GM23248 (cell line): ENCODE data around the gene CTNNA2. TPM values are rescaled to one million over a fixed set of nuclear protein-coding genes. Genes with fewer than 3 reads are reported as not detected.

Source experiments
- DNase-seq: peaks from one replicate; pipeline ENCODE4 v3.0.0-alpha.2; 2015
- H2AFZ ChIP-seq: fragments of 200-600 bp; sonication (generic); 2 replicates; pipeline ENCODE4 v1.6.1; 2016; ENCODE audit warnings: antibody characterized with exemption
- H3F3A ChIP-seq: fragments of 200-600 bp; sonication (generic); 2 replicates; pipeline ENCODE4 v1.6.1; 2016; ENCODE audit warnings: mild to moderate bottlenecking, antibody characterized with exemption, mixed run types; ENCODE audit not compliant: insufficient read depth
- H3K27ac ChIP-seq: fragments of 200-600 bp; sonication (generic); 2 replicates; pipeline ENCODE4 v1.5.1; 2016; ENCODE audit warnings: mild to moderate bottlenecking
- H3K27me3 ChIP-seq: fragments of 200-600 bp; sonication (generic); replicated peaks from 2 replicates; pipeline ENCODE4 v1.6.1; 2016; ENCODE audit warnings: mild to moderate bottlenecking; ENCODE audit not compliant: insufficient read depth
- H3K36me3 ChIP-seq: fragments of 200-600 bp; sonication (generic); 2 replicates; pipeline ENCODE4 v1.6.1; 2016; ENCODE audit warnings: low read depth, mild to moderate bottlenecking
- H3K4me1 ChIP-seq: fragments of 200-600 bp; sonication (generic); 2 replicates; pipeline ENCODE4 v1.6.1; 2016; ENCODE audit warnings: mild to moderate bottlenecking; ENCODE audit not compliant: insufficient read depth
- H3K4me2 ChIP-seq: fragments of 200-600 bp; sonication (generic); one replicate; pipeline ENCODE4 v1.6.1; 2016; ENCODE audit warnings: mild to moderate bottlenecking; ENCODE audit not compliant: unreplicated experiment
- H3K4me3 ChIP-seq: fragments of 200-600 bp; sonication (generic); 2 replicates; pipeline ENCODE4 v1.5.1; 2016; ENCODE audit warnings: mild to moderate bottlenecking
- H3K79me2 ChIP-seq: fragments of 200-600 bp; sonication (generic); 2 replicates; pipeline ENCODE4 v1.6.1; 2016; ENCODE audit warnings: mild to moderate bottlenecking; ENCODE audit not compliant: insufficient read depth
- H3K9ac ChIP-seq: fragments of 200-600 bp; sonication (generic); 2 replicates; pipeline ENCODE4 v1.6.1; 2016; ENCODE audit warnings: mild to moderate bottlenecking
- H3K9me2 ChIP-seq: fragments of 200-600 bp; sonication (generic); 2 replicates; pipeline ENCODE4 v1.6.1; 2016; ENCODE audit warnings: mixed run types, mild to moderate bottlenecking, moderate library complexity; ENCODE audit not compliant: insufficient read depth
- H3K9me3 ChIP-seq: fragments of 200-600 bp; sonication (generic); one replicate; pipeline ENCODE4 v1.6.1; 2017; ENCODE audit warnings: low read depth
- H4K20me1 ChIP-seq: fragments of 200-600 bp; sonication (generic); 2 replicates; pipeline ENCODE4 v1.6.0; 2016; ENCODE audit not compliant: insufficient read depth
- EZH2 ChIP-seq: fragments of 200-600 bp; sonication (generic); IDR thresholded peaks from 2 replicates; pipeline ENCODE4 v1.6.1; 2018; ENCODE audit warnings: antibody characterized with exemption, mild to moderate bottlenecking; ENCODE audit not compliant: insufficient read depth, poor library complexity, severe bottlenecking
- EZH2phosphoT487 ChIP-seq: fragments of 200-600 bp; sonication (generic); IDR thresholded peaks from 2 replicates; pipeline ENCODE4 v1.6.1; 2018; ENCODE audit warnings: antibody characterized with exemption, moderate library complexity, mild to moderate bottlenecking, low read depth; ENCODE audit not compliant: insufficient read depth
- WGBS, 2 experiments: methylation state at CpG; one replicate each; pipeline ENCODE4 v1.1.6; 2015 to 2017; ENCODE audit warnings: low lambda C conversion rate in 2 of 2, low coverage in 1 of 2; ENCODE audit errors: missing lambda C conversion rate in 2 of 2; 5-methylcytosine and 5-hydroxymethylcytosine counted together
- in situ Hi-C: fragments of 300-500 bp; cut with MboI; formaldehyde crosslinking; loops from 2 replicates; pipeline ENCODE4 v1.15.0; 2020
- polyA plus RNA-seq: library from polyadenylated mRNA; unstranded; fragments of >200 nt; fragmentation: Nextera tagmentation; extraction: Ambion mirVana; gene quantifications from 2 replicates; pipeline ENCODE4 v1.2.1, GENCODE V29; 2016
- total RNA-seq: library from RNA; depleted of rRNA; stranded (reverse); fragments of >200 nt; shearing (Covaris generic); gene quantifications from 2 replicates; pipeline ENCODE4 v1.2.3, GENCODE V29; 2014

Gene CTNNA2
- total and polyA plus RNA-seq, 2 experiments from 2014 or later, result not detected

DNA sequence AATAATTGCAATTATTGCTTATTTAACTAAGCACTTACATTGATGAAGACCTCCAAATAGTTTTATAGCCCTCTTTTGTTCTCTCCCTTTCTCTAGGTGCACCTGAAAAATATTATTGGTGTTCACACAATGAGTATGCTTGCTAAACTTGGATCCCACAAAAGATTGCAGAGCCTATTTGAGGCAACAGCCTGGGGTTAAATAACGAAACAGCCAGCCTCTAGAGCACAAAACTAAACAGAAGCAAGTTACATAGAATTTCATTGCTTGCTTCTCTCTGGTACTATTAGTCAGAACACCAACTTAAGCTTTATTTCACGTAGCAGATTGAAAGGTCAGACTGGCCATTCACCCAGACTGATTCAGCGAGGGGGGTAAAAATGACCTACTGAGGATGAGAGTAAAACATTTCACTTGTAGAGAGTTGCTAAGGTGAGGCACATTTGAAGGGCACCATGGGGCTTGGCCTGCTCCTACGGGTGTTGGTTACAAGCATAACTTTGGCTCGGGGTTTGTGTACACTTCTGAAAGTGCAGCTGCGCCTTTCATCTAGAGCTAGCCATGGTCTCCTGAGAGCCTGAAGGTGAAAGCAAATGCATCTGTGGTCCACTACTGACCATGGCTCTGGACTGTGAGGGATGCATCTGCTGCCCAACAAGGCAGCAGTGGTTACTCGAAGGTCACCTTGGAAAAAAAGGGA, 1016.8 kb downstream of the CTNNA2 start:
- Histone ChIP-seq H3F3A (no peaks in the 10 kb centered on the region), H3K36me3 (no peaks in the 10 kb centered on the region), H3K4me2 (no peak overlapping the region), H2AFZ (no peak overlapping the region), H3K9ac (no peak overlapping the region), H4K20me1 (no peaks in the 10 kb centered on the region), H3K4me1 (no peaks in the 10 kb centered on the region), H3K27ac (no peak overlapping the region), H3K9me2 (no peaks in the 10 kb centered on the region), H3K79me2 (no peaks in the 10 kb centered on the region), H3K9me3 (no peaks in the 10 kb centered on the region), H3K4me3 (no peak overlapping the region), H3K27me3 (no peaks in the 10 kb centered on the region)
- DNase-seq, result no peak
- TF ChIP-seq EZH2phosphoT487 (no peak), EZH2 (no peak)
- 12 to 13% methylated on average over 7 of the region's 7 CpGs for WGBS, 2 experiments
- in situ Hi-C loops, result no loop called here

DNA sequence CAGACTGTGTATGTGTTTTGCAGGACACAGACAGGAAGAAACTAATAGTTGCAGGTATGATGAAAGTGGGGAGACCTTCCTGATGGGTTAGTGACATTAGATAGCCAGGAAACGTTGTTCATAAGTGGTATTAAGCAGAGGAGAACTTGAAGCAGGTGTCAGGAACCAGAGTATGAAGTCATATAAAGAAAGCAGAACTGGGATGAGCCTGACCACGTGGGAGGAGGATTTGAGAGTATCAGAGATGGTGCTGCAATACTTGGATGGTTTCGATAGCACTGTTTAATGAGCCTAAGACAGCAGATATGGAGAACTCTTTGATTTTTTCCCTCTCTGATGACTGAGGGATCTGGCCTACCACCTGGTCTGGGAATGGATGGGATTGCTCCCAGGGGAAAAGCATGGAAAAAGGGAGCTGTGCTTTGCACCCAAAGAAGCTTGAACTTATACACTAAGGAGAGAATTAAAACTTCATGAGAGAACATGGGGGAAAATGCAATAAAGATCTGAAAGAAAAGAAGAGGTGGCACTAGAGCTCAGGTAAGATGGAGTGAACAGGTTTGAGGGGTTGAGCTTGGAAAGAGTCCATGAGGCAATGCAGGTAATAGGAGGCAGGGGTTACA, 1017.7 kb downstream of the CTNNA2 start:
- in situ Hi-C loops, result no loop called here
- 0% methylated on average over 3 of the region's 3 CpGs for WGBS, 2 experiments

DNA sequence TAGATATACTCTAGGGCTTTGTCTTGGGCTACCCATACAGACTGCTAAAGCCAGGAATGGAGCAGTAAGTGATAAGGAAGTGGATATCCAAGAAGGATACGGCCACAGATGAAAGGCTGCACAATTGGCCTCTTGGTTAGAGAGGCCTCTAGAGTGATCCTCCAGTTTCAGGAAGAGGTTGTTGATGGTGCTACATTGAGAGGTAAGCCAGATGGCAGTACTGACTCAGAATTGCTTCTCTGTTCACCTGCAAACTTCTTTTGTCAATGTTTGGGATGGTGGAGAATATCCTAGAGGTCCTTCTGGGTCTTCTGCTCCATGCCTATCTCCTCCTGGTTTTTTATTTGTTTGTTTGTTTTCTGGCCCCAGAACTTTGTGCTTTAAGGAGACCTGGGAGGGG, 1018.5 kb downstream of the CTNNA2 start:
- Histone ChIP-seq H3K4me1 (no peaks in the 10 kb centered on the region), H3K4me2 (no peak overlapping the region), H3K27me3 (no peaks in the 10 kb centered on the region), H3K27ac (no peak overlapping the region), H3F3A (no peaks in the 10 kb centered on the region), H3K4me3 (no peak overlapping the region), H2AFZ (no peak overlapping the region), H3K79me2 (no peaks in the 10 kb centered on the region), H3K36me3 (no peaks in the 10 kb centered on the region), H4K20me1 (no peaks in the 10 kb centered on the region), H3K9ac (no peak overlapping the region), H3K9me2 (no peaks in the 10 kb centered on the region), H3K9me3 (no peaks in the 10 kb centered on the region)
- no peak for DNase-seq
- in situ Hi-C loops, result no loop called here
- WGBS, 2 experiments, result 11 to 14% methylated on average over 1 of the region's 1 CpG
- TF ChIP-seq EZH2phosphoT487, result no peak
- TF ChIP-seq EZH2, result no peak

More for the DNA sequence above, 1017.7 kb downstream of the CTNNA2 start:
- Histone ChIP-seq H3K36me3 (no peaks in the 10 kb centered on the region), H3F3A (no peaks in the 10 kb centered on the region), H3K9me3 (no peaks in the 10 kb centered on the region), H3K27me3 (no peaks in the 10 kb centered on the region), H3K9me2 (no peaks in the 10 kb centered on the region), H3K4me3 (no peak overlapping the region), H3K27ac (no peak overlapping the region), H3K9ac (no peak overlapping the region), H2AFZ (no peak overlapping the region), H3K79me2 (no peaks in the 10 kb centered on the region), H3K4me1 (no peaks in the 10 kb centered on the region), H4K20me1 (no peaks in the 10 kb centered on the region), H3K4me2 (no peak overlapping the region)
- DNase-seq, result no peak
- no peak for TF ChIP-seq EZH2
- TF ChIP-seq EZH2phosphoT487, result no peak

DNA sequence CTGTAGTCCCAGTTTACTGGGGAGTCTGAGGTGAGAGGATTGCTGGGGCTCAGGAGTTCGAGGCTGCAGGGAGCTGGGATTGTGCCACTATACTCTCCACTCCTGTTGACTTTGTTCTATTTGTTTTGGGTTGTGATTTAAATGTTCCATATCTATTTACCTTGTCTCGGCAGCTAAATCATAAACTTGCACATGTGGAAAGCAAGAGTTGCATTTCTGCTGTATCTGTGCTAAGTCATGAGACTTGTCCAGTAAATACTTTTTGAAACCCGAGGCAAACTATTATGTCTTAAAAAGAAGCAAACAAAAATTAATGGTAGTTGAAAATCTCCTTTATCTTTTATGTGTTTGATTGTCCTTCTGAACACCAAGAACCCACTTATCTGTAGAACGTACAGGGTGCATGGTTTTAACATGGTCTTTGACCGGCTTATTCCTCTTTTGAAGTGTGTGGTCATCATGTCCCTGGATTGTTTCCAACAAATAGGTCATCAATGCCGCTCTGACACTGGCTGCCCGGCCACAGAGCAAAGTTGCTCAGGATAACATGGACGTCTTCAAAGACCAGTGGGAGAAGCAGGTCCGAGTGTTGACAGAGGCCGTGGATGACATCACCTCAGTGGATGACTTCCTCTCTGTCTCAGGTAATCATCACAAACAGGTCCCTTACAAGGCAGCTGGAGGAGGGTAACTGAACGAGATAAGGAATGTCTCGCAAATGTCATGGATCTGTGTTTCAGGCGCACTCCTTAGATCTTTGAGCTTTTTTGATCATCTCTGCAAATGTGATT, 1032.8 kb downstream of the CTNNA2 start:
- Histone ChIP-seq H3K4me1 (no peaks in the 10 kb centered on the region), H3K79me2 (no peaks in the 10 kb centered on the region), H3K27ac (no peak overlapping the region), H3K4me3 (no peak overlapping the region), H3F3A (no peaks in the 10 kb centered on the region), H3K4me2 (no peak overlapping the region), H3K9me3 (no peaks in the 10 kb centered on the region), H3K9me2 (no peaks in the 10 kb centered on the region), H3K9ac (no peak overlapping the region), H3K27me3 (no peaks in the 10 kb centered on the region), H2AFZ (no peak overlapping the region), H3K36me3 (no peaks in the 10 kb centered on the region), H4K20me1 (no peaks in the 10 kb centered on the region)
- no peak for DNase-seq
- in situ Hi-C loops, result no loop called here
- TF ChIP-seq EZH2phosphoT487 (no peak), EZH2 (no peak)
- WGBS, 2 experiments, result 8 to 14% methylated on average over 13 of the region's 13 CpGs
